NT2/D1 (cell line): Measurements from ENCODE around the gene JMJD4.

Experiments
- DNase-seq: peaks from one replicate; pipeline ENCODE4 v3.0.0-alpha.2; 2011; ENCODE audit warnings: low read depth, low spot score
- H3K27me3 ChIP-seq: 2 replicates; pipeline ENCODE4 v1.6.0; 2011; ENCODE audit warnings: mild to moderate bottlenecking; ENCODE audit not compliant: insufficient read length, insufficient read depth
- H3K36me3 ChIP-seq: 2 replicates; pipeline ENCODE4 v1.6.1; 2011; ENCODE audit warnings: mild to moderate bottlenecking, low read length, mixed read lengths; ENCODE audit not compliant: insufficient read depth, insufficient read length
- H3K4me1 ChIP-seq: 2 replicates; pipeline ENCODE4 v1.5.1; 2011; ENCODE audit not compliant: insufficient read depth, insufficient read length
- H3K4me3 ChIP-seq: 2 replicates; pipeline ENCODE4 v1.5.1; 2011; ENCODE audit warnings: low read depth; ENCODE audit not compliant: insufficient read length
- H3K9ac ChIP-seq: 2 replicates; pipeline ENCODE4 v1.6.0; 2011; ENCODE audit warnings: low read depth; ENCODE audit not compliant: insufficient read length
- H3K9me3 ChIP-seq: 2 replicates; pipeline ENCODE4 v1.5.1; 2011; ENCODE audit warnings: mild to moderate bottlenecking, low read length; ENCODE audit not compliant: insufficient read depth
- SUZ12 ChIP-seq: IDR thresholded peaks from 2 replicates; pipeline ENCODE4 v1.6.1; 2011; ENCODE audit not compliant: insufficient read length, insufficient read depth; ENCODE audit errors: extremely low read depth
- YY1 ChIP-seq: IDR thresholded peaks from 2 replicates; pipeline ENCODE4 v1.6.1; 2011; ENCODE audit not compliant: insufficient read length, insufficient read depth
- ZNF274 ChIP-seq: IDR thresholded peaks from 2 replicates; pipeline ENCODE4 v1.6.1; 2011; ENCODE audit warnings: mild to moderate bottlenecking, low read depth, low read length

JMJD4 gene

GRCh38 chr1:227734546-227734855, 601 bp downstream of the JMJD4 start:
- H3K9me3 ChIP-seq, result no peaks in the 10 kb centered on the region
- peaks cover 60% of the 10 kb centered on the region for H3K36me3 ChIP-seq
- peak overlapping the region; percentile 93 for H3K9ac ChIP-seq
- no peak for DNase-seq
- peaks cover 23% of the 10 kb centered on the region for H3K4me1 ChIP-seq
- TF ChIP-seq YY1 (no peak), ZNF274 (no peak), SUZ12 (no peak)
- no peaks in the 10 kb centered on the region for H3K27me3 ChIP-seq
- peak overlapping the region; percentile 97 for H3K4me3 ChIP-seq

- peaks cover 54% of the 10 kb centered on the region for H3K36me3 ChIP-seq
- H3K9ac ChIP-seq, result peak overlapping the region; percentile 93
- no peaks in the 10 kb centered on the region for H3K9me3 ChIP-seq
- DNase-seq, result no peak
- peaks cover 25% of the 10 kb centered on the region for H3K4me1 ChIP-seq
- peak overlapping the region; percentile 97 for H3K4me3 ChIP-seq
- TF ChIP-seq YY1 (no peak), SUZ12 (no peak), ZNF274 (no peak)
- H3K27me3 ChIP-seq, result no peaks in the 10 kb centered on the region
These were observed 1.2 kb downstream of the JMJD4 start for GRCh38 chr1:227733751-227734545.

GRCh38 chr1:227733309-227733705, 1.8 kb downstream of the JMJD4 start:
- Histone ChIP-seq H3K27me3 (no peaks in the 10 kb centered on the region), H3K9me3 (no peaks in the 10 kb centered on the region), H3K9ac (peak overlapping the region; percentile 63), H3K36me3 (peaks cover 48% of the 10 kb centered on the region), H3K4me3 (no peak overlapping the region), H3K4me1 (peaks cover 25% of the 10 kb centered on the region)
- TF ChIP-seq ZNF274 (no peak), SUZ12 (no peak)
- DNase-seq, result no peak

- H3K9me3 ChIP-seq, result no peaks in the 10 kb centered on the region
- no peaks in the 10 kb centered on the region for H3K27me3 ChIP-seq
- H3K4me1 ChIP-seq, result peaks cover 25% of the 10 kb centered on the region
- H3K9ac ChIP-seq, result no peak overlapping the region
- H3K4me3 ChIP-seq, result no peak overlapping the region
- DNase-seq, result no peak
- H3K36me3 ChIP-seq, result peaks cover 43% of the 10 kb centered on the region
- TF ChIP-seq ZNF274 (no peak), SUZ12 (no peak), YY1 (no peak)
These were observed 2.4 kb downstream of the JMJD4 start for GRCh38 chr1:227732586-227733308.

- no peak for DNase-seq
- Histone ChIP-seq H3K36me3 (peaks cover 38% of the 10 kb centered on the region), H3K4me1 (peaks cover 25% of the 10 kb centered on the region), H3K9me3 (no peaks in the 10 kb centered on the region), H3K4me3 (no peak overlapping the region), H3K9ac (peak overlapping the region; percentile 24), H3K27me3 (no peaks in the 10 kb centered on the region)
- TF ChIP-seq YY1, result no peak
- TF ChIP-seq ZNF274, result no peak
- no peak for TF ChIP-seq SUZ12
These were observed 3.2 kb downstream of the JMJD4 start for GRCh38 chr1:227731696-227732585.

- Histone ChIP-seq H3K36me3 (peaks cover 35% of the 10 kb centered on the region), H3K4me3 (no peak overlapping the region), H3K9me3 (no peaks in the 10 kb centered on the region), H3K4me1 (peaks cover 25% of the 10 kb centered on the region), H3K9ac (peak overlapping the region; percentile 24), H3K27me3 (no peaks in the 10 kb centered on the region)
- DNase-seq, result no peak
- TF ChIP-seq SUZ12 (no peak), YY1 (no peak), ZNF274 (no peak)
These were observed 3.8 kb downstream of the JMJD4 start for GRCh38 chr1:227731241-227731677.

- Histone ChIP-seq H3K4me1 (peaks cover 25% of the 10 kb centered on the region), H3K9me3 (no peaks in the 10 kb centered on the region), H3K9ac (peak overlapping the region; percentile 45), H3K4me3 (no peak overlapping the region), H3K27me3 (no peaks in the 10 kb centered on the region), H3K36me3 (peaks cover 35% of the 10 kb centered on the region)
- no peak for TF ChIP-seq SUZ12
- TF ChIP-seq YY1, result no peak
- TF ChIP-seq ZNF274, result no peak
- DNase-seq, result no peak
These were observed 4.4 kb downstream of the JMJD4 start for GRCh38 chr1:227730630-227731151.
